GM19239 (cell line): ENCODE data around the gene IFT22.
"Not testable (repeated sequence)": the region's sequence is repeated elsewhere in the genome, so short reads cannot be mapped to it uniquely, and the experiment has no call there.

Source experiments
- DNase-seq: peaks from one replicate; pipeline ENCODE4 v3.0.0; 2011; ENCODE audit warnings: low spot score; ENCODE audit not compliant: insufficient read length
- FAIRE-seq: peaks from 2 replicates; lab custom pipeline; 2011; peaks lifted over from hg19 to GRCh38; lab: Jason Lieb, UNC

The IFT22 gene

DNA sequence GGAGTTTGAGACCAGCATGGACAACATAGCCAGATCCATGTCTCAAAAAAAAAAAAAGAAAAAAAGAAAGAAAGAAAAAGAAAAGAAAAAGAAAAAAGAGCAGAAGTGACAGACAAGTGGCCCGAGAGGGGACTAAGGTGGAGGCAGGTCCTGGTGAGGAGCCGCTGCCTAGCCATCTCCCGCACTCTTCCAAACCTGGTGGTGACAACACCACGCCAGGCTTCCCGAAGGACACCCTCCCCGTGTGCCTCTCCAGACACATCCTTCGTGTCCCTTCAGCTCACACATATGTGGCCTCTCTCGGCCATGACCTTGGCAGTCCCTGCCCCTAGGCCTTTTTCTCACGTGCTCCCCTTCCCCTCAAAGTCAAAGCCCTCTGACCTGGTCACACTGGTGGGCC lies 36.4 kb downstream of the IFT22 start:
- no peak for DNase-seq
- FAIRE-seq: no peak

- DNase-seq, FAIRE-seq: not testable (repeated sequence)
Observed at GRCh38 chr7:101280912-101281311, 40.7 kb downstream of the IFT22 start.

DNA sequence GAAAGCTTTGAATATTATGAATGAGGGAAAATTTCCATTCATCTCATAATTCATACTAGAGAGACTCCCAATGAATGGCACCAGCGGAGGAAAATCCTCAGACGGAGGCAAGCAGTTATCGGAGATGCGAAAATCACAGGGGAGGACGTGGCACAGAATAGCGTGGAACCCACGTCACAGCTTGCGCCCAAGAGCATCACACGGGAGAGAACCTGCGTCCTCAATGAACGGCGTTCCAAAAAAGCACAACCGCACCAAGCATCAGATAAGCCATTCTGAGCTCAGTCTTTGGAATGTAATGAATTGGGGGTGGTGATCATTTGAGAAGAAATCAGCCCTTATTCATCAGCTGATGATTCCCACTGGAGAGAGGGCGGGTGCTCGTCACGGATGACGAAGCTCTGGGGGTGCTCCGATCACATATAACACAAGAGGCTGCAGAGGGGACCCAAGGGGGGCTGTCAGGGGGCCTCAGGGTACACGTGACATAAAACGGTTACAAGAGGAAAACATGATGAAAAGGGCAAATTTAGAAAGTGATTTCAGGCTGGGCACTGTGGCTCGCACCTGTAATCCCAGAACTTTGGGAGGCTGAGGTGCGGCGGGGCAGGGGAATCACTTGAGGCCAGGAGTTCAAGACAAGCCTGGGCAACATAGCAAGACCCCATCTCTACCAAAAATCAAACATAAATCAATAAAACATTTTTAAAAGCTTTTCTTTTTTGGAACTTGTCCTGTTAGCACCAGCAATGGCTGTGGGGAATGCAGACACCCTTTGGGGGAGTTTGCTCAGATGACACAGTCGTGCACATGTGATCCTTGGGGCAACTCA lies 42.9 kb downstream of the IFT22 start:
- FAIRE-seq: no peak
- DNase-seq: no peak

DNA sequence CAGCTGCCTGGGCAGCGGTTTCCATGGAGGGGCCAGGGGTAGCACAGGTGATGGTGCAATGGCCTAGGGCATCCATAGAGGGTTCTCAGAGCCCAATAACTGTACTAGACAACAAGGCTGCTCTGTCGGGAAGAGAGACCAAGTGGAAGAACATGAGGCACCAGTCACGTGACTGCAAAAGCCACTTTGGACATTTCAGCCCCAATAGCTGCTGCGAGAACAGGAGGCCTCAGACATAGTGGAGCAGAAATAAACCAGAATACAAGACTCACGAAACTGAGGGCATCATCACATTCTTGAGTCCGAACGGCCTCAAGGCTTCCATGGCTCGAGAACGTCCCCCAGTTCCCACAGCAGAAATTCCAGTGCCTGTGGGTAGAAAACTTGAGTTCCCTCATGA lies 44.5 kb downstream of the IFT22 start:
- DNase-seq: no peak
- no peak for FAIRE-seq

- FAIRE-seq: no peak
Observed at GRCh38 chr7:101273206-101273605, 48.4 kb downstream of the IFT22 start.

GRCh38 chr7:101271021-101271420 lies 50.6 kb downstream of the IFT22 start:
- no peak for DNase-seq
- FAIRE-seq: no peak

More at GRCh38 chr7:101273206-101273605, 48.4 kb downstream of the IFT22 start:
- DNase-seq: no peak

- no peak for DNase-seq
- no peak for FAIRE-seq
Observed at GRCh38 chr7:101269664-101270063, 51.9 kb downstream of the IFT22 start.

GRCh38 chr7:101265622-101266516 lies 55.7 kb downstream of the IFT22 start:
- FAIRE-seq (no peak), DNase-seq (no peak)

- FAIRE-seq, DNase-seq: not testable (repeated sequence)
Observed at GRCh38 chr7:101264102-101264706, 57.4 kb downstream of the IFT22 start.
